Epithelial cell of proximal tubule (primary cell): ENCODE data around the gene IL17A. TPM values are rescaled to one million over a fixed set of nuclear protein-coding genes. Genes with fewer than 3 reads are reported as not detected.
"Not testable (repeated sequence)": the region's sequence is repeated elsewhere in the genome, so short reads cannot be mapped to it uniquely, and the experiment has no call there.

ENCODE experiments used
- DNase-seq: peaks from one replicate; pipeline ENCODE4 v3.0.0-alpha.2; 2011; ENCODE audit warnings: low read depth
- H3K4me3 ChIP-seq: 2 replicates; pipeline ENCODE4 v1.5.1; 2011; ENCODE audit warnings: low read depth, mild to moderate bottlenecking, low read length
- CTCF ChIP-seq: conservative IDR thresholded peaks from 2 replicates; pipeline ENCODE4 v1.5.1; 2012; ENCODE audit warnings: low read depth, mild to moderate bottlenecking, low read length
- total RNA-seq: library from RNA; depleted of rRNA; stranded (reverse); fragments of >200 nt; gene quantifications from 2 replicates; pipeline ENCODE4 v1.2.3, GENCODE V29; 2015

IL17A gene
- total RNA-seq, 1 donor from 2014 or later, result not detected

GRCh38 chr6:52183131-52183713 is 3.0 kb upstream of the IL17A start:
- no peak overlapping the region for H3K4me3 ChIP-seq
- no peak for DNase-seq
- no peak for TF ChIP-seq CTCF

GRCh38 chr6:52186480-52186879 is 305 bp downstream of the IL17A start:
- no peak for TF ChIP-seq CTCF
- H3K4me3 ChIP-seq, result no peak overlapping the region
- DNase-seq, result no peak

- TF ChIP-seq CTCF, result no peak
Measured at GRCh38 chr6:52187098-52187497, 923 bp downstream of the IL17A start.

GRCh38 chr6:52189974-52190373 is 3.8 kb downstream of the IL17A start:
- no peak for TF ChIP-seq CTCF
- no peak overlapping the region for H3K4me3 ChIP-seq
- DNase-seq, result no peak

More at GRCh38 chr6:52187098-52187497, 923 bp downstream of the IL17A start:
- H3K4me3 ChIP-seq, result no peak overlapping the region
- DNase-seq, result no peak

- DNase-seq, result no peak
- no peak overlapping the region for H3K4me3 ChIP-seq
- TF ChIP-seq CTCF, result no peak
Measured at GRCh38 chr6:52190409-52190808, 4.2 kb downstream of the IL17A start.

GRCh38 chr6:52191824-52192223 is 5.6 kb downstream of the IL17A start:
- H3K4me3 ChIP-seq, result no peak overlapping the region
- DNase-seq, result no peak
- no peak for TF ChIP-seq CTCF

- no peak for DNase-seq
Measured at GRCh38 chr6:52195886-52196285, 9.7 kb downstream of the IL17A start.

GRCh38 chr6:52200088-52200487 is 13.9 kb downstream of the IL17A start:
- DNase-seq, result not testable (repeated sequence)

More at GRCh38 chr6:52195886-52196285, 9.7 kb downstream of the IL17A start:
- no peak for TF ChIP-seq CTCF
- H3K4me3 ChIP-seq, result no peak overlapping the region

More at GRCh38 chr6:52200088-52200487, 13.9 kb downstream of the IL17A start:
- not testable (repeated sequence) for H3K4me3 ChIP-seq
